ENCODE data around the gene IGSF22.

DNA sequence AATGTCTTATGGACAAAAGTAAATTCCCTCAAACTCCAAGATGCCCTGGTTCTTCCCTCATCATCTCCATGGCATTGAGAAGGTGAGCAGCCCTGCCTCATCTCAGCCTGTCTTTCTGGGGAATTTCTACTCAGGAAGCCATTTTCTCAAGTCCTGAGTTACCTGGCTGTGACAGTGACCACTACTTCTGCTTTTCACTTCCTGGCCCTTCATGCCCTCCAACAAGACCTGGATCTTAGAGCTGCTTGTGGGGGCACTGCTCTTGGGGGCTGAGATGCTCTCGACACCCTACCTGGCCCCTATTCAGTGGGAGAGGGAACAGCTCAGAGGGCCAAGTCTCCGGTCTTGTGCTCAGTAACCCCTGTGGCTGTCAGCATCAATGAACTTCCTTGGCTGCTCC lies 5.5 kb upstream of the IGSF22 start:
- TF ChIP-seq ZNF12 (CRISPR knock-in tag; IDR thresholded peaks at IDR 0.05) = no peak
- TF ChIP-seq MTA1 (CRISPR knock-in tag; IDR thresholded peaks at IDR 0.05; ENCODE audit: borderline replicate concordance) = no peak
- TF ChIP-seq, protein P1, sequence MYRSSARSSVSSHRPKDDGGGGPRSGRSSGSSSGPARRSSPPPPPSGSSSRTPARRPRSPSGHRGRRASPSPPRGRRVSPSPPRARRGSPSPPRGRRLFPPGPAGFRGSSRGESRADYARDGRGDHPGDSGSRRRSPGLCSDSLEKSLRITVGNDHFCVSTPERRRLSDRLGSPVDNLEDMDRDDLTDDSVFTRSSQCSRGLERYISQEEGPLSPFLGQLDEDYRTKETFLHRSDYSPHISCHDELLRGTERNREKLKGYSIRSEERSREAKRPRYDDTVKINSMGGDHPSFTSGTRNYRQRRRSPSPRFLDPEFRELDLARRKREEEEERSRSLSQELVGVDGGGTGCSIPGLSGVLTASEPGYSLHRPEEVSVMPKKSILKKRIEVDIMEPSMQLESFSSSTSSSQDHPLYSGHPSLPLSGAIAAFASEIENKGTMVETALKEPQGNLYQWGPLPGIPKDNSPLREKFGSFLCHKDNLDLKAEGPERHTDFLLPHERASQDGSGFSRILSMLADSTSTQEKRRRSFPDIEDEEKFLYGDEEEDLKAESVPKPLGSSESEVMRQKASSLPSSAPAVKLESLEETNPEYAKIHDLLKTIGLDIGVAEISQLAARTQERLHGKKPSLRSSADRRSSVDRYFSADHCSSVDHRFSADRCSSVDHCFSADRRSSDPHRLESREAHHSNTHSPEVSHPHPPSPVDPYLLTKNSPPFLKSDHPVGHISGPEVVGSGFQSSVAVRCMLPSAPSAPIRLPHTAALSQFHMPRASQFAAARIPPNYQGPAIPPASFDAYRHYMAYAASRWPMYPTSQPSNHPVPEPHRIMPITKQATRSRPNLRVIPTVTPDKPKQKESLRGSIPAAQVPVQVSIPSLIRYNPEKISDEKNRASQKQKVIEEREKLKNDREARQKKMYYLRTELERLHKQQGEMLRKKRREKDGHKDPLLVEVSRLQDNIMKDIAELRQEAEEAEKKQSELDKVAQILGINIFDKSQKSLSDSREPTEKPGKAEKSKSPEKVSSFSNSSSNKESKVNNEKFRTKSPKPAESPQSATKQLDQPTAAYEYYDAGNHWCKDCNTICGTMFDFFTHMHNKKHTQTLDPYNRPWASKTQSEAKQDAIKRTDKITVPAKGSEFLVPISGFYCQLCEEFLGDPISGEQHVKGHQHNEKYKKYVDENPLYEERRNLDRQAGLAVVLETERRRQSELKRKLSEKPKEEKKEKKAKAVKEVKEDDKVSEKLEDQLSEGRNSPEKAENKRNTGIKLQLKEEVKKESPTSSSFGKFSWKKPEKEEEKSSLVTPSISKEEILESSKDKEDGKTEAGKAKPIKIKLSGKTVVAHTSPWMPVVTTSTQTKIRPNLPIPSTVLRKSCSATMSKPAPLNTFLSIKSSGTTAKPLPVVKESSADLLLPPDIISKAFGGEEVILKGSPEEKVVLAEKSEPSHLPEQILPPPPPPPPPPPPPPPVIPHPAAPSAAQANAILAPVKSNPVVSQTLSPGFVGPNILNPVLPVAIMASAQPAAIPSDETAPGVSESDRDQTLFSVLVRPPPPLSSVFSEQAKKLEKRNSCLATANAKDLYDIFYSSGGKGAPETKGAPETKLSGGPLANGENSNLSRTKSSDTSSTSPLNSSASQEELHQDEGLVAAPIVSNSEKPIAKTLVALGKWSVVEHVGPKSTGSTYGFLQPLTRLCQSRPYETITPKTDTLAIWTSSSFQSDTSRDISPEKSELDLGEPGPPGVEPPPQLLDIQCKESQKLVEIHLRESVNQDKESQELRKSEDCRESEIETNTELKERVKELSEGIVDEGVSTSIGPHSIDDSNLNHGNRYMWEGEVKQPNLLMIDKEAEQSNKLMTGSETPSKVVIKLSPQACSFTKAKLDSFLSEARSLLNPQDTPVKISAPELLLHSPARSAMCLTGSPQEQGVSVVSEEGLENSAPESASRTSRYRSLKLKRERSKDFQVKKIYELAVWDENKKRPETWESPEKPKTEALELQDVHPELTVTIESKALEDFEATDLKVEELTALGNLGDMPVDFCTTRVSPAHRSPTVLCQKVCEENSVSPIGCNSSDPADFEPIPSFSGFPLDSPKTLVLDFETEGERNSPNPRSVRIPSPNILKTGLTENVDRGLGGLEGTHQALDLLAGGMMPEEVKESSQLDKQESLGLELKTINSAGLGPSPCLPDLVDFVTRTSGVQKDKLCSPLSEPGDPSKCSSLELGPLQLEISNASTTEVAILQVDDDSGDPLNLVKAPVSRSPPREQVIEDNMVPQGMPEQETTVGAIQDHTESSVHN (CRISPR knock-in tag; IDR thresholded peaks at IDR 0.05) = no peak
- TF ChIP-seq, protein P2, sequence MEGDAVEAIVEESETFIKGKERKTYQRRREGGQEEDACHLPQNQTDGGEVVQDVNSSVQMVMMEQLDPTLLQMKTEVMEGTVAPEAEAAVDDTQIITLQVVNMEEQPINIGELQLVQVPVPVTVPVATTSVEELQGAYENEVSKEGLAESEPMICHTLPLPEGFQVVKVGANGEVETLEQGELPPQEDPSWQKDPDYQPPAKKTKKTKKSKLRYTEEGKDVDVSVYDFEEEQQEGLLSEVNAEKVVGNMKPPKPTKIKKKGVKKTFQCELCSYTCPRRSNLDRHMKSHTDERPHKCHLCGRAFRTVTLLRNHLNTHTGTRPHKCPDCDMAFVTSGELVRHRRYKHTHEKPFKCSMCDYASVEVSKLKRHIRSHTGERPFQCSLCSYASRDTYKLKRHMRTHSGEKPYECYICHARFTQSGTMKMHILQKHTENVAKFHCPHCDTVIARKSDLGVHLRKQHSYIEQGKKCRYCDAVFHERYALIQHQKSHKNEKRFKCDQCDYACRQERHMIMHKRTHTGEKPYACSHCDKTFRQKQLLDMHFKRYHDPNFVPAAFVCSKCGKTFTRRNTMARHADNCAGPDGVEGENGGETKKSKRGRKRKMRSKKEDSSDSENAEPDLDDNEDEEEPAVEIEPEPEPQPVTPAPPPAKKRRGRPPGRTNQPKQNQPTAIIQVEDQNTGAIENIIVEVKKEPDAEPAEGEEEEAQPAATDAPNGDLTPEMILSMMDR (CRISPR knock-in tag; IDR thresholded peaks at IDR 0.05) = no peak
- TF ChIP-seq POLR2A (IDR thresholded peaks at IDR 0.05; ENCODE audit: insufficient read depth in 1 of 2, low read depth in 2 of 2, low read length in 2 of 2) = no peak
- TF ChIP-seq, protein P3, sequence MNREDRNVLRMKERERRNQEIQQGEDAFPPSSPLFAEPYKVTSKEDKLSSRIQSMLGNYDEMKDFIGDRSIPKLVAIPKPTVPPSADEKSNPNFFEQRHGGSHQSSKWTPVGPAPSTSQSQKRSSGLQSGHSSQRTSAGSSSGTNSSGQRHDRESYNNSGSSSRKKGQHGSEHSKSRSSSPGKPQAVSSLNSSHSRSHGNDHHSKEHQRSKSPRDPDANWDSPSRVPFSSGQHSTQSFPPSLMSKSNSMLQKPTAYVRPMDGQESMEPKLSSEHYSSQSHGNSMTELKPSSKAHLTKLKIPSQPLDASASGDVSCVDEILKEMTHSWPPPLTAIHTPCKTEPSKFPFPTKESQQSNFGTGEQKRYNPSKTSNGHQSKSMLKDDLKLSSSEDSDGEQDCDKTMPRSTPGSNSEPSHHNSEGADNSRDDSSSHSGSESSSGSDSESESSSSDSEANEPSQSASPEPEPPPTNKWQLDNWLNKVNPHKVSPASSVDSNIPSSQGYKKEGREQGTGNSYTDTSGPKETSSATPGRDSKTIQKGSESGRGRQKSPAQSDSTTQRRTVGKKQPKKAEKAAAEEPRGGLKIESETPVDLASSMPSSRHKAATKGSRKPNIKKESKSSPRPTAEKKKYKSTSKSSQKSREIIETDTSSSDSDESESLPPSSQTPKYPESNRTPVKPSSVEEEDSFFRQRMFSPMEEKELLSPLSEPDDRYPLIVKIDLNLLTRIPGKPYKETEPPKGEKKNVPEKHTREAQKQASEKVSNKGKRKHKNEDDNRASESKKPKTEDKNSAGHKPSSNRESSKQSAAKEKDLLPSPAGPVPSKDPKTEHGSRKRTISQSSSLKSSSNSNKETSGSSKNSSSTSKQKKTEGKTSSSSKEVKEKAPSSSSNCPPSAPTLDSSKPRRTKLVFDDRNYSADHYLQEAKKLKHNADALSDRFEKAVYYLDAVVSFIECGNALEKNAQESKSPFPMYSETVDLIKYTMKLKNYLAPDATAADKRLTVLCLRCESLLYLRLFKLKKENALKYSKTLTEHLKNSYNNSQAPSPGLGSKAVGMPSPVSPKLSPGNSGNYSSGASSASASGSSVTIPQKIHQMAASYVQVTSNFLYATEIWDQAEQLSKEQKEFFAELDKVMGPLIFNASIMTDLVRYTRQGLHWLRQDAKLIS (CRISPR knock-in tag; IDR thresholded peaks at IDR 0.05) = no peak
- no peak for TF ChIP-seq RFX5 (IDR thresholded peaks at IDR 0.05; ENCODE audit: low read depth, low read length)
- no peak for TF ChIP-seq DPF2 (CRISPR knock-in tag; IDR thresholded peaks at IDR 0.05; ENCODE audit: borderline replicate concordance, low read depth)
- no peak for TF ChIP-seq SNAPC2 (CRISPR knock-in tag; IDR thresholded peaks at IDR 0.05)
- TF ChIP-seq JUND (CRISPR knock-in tag; IDR thresholded peaks at IDR 0.05) = no peak
- no peak for TF ChIP-seq SOX5 (CRISPR knock-in tag; IDR thresholded peaks at IDR 0.05; ENCODE audit: borderline replicate concordance)

All from HepG2 (cell line).